NCI-H748 treated with DMSO at 0.1 percent for 48 hours (cell line): Measurements from ENCODE around the gene MTX1.
"Not testable (repeated sequence)": the region's sequence is repeated elsewhere in the genome, so short reads cannot be mapped to it uniquely, and the experiment has no call there.

ENCODE experiments used
- DNase-seq: peaks from one replicate; lab custom pipeline; 2025; lab: John Stamatoyannopoulos, UW

Gene MTX1

DNA sequence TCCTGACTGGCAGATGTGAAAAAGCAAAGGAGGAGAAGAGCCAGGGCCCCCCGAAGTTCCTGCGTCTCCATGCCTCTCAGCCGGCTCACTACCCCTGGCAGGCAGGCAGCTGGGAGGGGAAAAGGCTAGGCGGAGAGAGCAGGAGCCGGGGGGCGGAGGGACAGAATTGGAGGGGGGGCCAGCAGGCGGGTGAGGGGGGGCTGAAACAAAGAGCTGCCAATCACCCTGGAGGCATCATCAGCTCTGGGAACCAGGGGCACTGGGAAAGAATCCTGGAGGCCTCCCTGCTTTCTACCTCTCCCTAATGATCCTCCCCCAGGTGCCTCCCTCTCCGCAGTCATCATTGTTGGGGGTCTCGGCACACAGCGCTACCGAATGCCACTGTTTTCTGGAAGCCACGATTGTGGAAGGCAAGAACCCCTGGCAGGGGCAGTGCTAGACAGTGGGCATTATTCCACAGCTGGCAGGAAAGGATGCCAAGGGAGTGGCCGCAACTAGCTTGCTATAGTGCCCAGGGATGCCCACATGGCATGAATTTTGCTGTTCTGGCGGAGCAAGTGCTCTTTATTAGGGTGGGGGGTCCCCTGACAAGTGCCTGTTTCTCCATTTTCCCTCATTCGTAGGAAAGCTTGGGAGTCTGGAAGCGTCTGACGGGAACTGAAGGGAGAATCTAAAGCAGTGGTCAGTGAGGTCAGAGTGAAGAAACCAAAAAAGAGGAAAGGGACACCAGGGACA lies 522 bp upstream of the MTX1 start, which contains the start of gene THBS3:
Gene THBS3 (minus strand): TSS at position 92 of the 735 bp plus-strand sequence. CDS start 21 bp downstream, at position 71.
- peak; percentile 31 for DNase-seq

- no peak for DNase-seq
These were observed 822 bp downstream of the MTX1 start for GRCh38 chr1:155209312-155209721.

DNA sequence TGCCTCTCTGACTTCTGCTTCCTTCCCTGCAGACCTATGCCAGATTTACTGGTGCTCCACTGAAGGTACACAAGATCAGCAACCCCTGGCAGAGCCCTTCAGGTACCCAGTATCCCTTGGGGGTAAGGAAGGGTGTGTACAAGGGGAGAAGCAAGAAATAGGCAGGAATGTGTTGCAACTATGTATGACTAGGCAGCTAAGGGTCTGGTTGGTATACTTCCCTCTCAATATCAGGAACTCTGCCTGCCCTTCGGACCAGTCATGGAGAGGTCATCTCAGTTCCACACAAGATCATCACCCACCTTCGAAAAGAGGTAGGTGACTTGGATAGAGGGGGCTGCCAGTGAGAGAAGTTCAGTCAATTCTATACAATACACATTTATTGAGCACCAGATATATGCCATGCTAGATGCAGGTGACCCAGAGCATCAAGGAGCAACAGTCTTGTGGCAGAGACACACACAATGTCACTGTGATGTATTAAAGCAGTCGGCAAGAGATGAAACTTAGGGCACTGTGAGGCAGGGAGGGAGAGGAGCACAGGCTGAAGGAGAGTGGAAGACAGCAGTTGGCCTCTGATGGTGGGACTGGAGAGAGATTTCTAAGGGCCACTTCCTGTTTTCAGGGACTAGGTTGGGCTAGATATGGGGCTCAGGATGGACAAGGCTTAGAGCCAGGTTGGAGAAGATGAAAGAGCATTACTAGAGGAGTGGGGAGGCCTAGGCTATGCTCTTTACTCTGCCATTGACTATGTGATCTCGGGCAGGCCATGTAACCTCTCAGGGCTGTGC lies 2.0 kb downstream of the MTX1 start:
- DNase-seq = no peak

DNA sequence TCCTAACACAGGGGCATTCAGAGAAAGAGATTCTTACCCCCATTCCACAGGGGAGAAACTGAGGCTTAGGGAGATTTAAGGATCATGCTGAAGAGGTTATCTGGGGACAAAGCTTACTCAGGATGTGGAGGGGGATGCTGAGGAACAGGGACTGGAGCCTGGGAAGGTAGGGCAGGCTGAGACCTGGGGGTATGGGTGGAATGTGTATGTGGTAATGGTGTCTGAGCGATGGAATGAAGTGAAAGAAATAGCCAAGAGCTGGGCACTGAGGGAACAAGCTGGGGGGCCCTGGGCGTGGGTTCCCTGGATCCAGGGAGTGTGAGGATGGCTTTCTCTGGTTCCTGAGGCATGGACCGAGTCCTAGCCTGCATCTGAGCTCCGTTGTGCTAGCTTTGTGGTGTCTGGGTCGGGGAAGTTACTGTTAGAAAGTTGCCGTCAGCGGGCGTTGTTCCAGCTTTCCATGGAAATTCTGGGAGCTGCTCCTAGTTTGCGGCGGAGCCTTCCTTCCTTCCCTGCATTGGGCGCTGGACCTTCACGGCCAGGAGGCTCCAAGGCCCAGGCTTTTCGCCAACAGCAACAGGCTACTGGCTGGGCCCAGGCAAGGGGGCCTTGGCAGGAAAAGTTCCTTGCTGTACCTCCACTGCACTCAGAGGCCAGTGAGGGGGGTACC lies 3.0 kb downstream of the MTX1 start:
- not testable (repeated sequence) for DNase-seq

GRCh38 chr1:155212051-155212440 lies 3.6 kb downstream of the MTX1 start:
- DNase-seq = not testable (repeated sequence)

DNA sequence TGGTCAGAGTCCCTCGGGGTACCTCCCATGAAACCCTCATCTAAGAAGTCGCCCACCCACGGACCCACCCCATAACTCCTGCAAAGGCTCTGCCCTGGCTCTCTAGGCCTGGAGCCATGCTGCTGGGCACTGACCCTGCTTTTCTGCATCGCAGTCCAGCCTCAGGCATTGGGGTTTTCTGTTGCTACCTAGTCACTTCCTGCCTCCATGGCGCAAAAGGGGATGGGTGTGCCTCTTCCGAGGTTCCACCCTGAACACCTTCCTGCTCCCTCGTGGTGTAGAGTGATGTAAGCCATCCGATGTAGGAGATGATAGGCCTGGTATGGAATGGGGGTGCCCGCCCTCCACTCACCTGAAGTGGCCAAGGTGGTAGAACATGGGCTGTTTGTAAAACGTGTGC lies 6.2 kb downstream of the MTX1 start:
- DNase-seq = not testable (repeated sequence)

DNA sequence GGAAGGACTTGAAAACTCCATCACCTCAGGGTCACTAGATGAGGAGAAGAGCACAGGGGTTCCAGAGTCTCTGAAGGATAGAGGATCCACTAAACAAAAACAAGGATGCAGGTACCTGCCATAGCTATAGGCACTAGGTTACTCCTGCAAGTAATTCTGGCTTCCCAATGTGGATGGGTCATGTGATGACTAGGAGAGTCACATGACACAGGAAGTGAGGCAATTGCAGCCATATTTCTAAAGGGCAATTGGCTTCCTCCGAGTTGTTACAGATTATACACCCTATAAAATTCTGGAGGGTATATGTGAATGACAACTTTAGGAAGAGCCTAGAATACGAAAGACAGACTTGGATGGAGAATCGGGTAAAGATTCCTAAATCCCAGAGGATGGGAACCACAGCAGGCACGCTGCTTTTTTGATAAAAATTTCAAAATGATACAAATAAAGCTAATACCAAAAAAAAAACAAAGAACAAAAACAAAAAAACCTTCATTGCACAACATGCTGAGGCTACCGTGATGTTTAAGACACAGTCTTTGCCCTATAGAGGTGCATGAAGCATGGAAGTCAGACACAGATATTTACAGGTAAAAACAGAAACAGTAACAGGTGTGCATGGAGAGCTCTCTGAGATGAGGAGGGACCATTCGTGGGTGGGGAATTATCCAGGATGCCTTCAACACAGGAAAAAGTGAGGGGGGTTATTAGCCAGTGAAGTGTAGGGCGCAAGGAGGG lies 10.5 kb downstream of the MTX1 start:
- DNase-seq = peak; percentile 60

- DNase-seq = peak; percentile 6
These were observed 11.1 kb downstream of the MTX1 start for GRCh38 chr1:155219592-155220031.

DNA sequence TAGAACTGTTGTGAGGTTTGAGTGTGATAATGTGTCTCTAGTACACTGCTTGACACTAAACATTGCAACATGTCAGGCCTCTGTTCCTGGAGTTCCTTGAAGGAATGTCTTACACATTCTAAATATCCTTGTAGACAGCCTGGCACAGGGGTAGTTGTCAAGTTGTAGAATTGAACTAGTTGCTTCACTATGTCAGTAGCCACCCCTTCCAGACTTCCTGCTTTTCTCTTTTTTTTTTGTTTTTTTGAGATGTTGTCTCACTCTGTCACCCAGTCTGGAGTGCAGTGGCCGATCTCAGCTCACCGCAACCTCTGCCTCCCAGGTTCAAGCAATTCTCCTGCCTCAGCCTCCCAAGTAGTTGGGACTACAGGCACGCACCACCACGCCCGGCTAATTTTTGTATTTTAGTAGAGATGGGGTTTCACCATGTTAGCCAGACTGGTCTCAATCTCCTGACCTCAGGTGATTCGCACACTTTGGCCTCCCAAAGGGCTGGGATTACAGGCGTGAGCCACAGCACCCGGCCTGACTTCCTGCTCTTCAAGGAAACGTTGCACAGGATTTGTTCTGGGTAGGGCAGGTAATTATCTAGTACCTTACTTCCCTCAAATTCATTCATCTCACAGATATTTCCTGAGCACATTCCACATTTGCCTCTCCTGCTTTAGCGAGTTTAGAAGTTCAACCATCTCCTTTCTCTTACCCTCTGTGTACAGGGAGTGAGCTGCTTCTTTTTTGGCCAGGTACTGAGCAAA lies 11.9 kb downstream of the MTX1 start:
- DNase-seq = not testable (repeated sequence)

DNA sequence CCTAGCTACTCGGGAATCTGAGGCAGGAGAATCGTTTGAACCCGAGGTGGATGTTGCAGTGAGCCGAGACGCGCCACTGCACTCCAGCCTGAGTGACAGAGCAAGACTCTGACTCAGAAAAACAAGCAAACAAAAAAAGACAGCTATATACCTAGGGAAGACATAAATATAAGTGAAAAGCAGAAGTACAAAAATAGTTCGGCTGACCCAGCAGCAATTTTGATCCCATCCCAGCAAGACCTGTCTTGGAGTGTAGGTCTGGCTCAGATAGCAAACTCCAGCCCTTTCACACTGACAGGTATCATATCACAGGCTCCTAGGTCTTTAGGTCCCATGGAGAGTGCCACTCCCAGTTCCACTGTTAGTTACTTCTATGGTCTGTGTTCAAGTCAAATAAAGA lies 14.6 kb downstream of the MTX1 start:
- DNase-seq = no peak

- not testable (repeated sequence) for DNase-seq
These were observed 16.9 kb downstream of the MTX1 start for GRCh38 chr1:155225404-155225759.

DNA sequence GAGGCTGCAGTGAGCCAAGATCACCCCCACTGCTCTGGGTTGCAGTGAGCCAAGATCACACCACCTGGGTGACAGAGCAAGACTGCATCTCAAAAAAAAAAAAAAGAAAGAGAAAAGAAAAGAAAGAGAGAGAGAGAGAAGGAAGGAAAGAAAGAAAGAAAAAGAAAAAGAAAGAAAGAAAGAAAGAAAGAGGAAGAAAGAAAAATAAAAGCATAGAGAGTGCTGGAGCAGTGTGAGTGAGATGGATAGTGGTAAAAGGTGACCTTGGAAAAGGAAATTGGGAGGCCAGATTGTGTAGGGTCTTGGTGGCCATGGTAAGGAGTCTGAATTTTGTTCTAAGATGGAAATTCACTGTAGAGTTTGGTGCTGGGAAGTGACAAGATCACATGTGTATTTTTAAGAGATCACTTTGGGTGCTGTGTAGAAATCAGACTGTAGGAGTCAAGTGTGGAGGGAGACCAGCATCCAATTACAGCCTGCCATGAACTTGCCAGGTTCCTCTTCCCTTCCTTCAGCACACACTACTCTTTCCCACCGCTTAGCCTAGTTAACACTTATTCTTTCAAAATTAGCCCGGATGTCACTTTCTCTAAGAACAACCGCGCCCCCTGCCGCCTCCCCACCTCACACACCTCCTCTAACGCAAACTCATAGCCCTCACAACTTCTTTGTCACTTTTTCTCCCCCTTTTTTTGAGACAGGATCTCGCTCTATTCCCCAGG lies 17.9 kb downstream of the MTX1 start:
- peak; percentile 95 for DNase-seq

- peak; percentile 88 for DNase-seq
These were observed 18.4 kb downstream of the MTX1 start for GRCh38 chr1:155226910-155227260.

DNA sequence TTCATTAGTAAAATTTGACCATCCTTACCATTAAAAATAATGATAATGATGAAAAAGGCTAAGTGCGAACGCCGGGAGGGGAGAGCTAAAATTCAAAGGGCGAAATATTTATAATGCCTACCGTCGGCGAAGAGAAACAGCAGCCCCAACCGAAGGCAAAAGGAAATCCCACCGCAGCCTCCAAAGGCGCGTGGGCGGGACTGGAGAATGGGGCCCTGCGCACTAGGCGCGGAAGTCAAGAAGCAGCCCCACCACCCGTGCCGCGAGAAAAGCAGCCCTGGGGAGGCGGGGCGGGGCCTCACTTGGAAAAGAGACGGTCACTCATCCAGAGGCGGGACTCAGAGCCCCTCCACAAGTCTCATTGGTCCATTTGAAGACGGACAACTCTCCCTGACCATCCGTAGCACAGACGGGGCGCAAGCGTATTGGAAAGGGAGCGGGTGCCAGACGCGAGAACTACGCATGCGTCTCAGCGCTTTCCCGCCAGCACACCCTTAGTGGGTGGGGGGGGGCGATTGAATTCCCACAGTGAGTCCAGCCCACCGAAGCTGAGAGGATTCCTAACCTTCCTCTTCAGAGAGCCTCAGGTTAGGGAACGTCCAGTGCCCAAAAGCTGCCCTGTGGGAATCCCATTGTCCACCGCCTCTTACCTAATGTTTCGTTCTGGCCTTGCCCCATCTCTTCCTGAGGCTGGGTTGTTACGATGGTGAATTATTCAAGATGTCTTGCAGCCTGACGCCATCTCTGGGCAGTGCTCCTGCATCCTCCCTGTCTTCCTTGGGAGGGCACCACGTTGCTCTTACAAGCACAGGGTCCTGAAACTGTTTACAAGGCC lies 19.0 kb downstream of the MTX1 start:
- peak; percentile 100 for DNase-seq

DNA sequence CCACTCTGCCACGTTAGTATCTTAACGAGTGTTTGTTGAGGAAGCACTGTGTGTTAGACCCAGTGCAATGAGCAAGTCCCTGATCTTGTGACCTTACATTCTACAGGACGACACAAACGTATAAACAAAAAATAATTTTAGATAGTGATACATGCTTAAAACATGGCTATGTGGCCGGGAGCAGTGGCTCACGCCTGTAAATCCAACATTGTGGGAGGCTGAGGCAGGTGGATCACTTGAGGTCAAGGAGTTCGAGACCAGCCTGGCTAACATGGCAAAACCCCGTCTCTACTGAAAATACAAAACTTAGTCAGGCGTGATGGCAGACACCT lies 19.6 kb downstream of the MTX1 start:
- DNase-seq = no peak

GRCh38 chr1:155231302-155231701 lies 22.8 kb downstream of the MTX1 start:
- not testable (repeated sequence) for DNase-seq

DNA sequence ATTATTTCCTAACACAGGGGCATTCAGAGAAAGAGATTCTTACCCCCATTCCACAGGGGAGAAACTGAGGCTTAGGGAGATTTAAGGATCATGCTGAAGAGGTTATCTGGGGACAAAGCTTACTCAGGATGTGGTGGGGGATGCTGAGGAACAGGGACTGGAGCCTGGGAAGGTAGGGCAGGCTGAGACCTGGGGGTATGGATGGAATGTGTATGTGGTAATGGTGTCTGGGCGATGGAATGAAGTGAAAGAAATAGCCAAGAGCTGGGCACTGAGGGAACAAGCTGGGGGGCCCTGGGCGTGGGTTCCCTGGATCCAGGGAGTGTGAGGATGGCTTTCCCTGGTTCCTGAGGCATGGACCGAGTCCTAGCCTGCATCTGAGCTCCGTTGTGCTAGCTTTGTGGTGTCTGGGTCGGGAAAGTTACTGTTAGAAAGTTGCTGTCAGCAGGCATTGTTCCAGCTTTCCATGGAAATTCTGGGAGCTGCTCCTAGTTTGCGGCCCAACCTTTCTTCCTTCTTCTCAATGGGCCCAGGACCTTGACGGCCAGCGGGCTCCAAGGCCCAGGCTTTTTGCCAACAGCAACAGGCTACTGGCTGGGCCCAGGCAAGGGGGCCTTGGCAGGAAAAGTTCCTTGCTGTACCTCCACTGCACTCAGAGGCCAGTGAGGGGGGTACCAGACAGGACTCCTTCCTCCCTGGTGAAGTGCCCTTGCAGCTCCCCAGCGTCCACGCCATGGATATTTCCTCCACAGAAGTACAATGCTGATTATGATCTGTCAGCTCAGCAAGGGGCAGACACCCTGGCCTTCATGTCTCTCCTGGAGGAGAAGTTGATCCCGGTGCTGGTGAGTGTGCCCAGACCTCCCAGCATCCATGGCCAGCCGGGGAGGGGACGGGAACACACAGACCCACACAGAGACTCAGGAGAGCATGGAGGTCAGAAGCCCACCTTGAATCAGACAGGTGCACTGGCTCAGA lies 23.8 kb downstream of the MTX1 start:
- not testable (repeated sequence) for DNase-seq

DNA sequence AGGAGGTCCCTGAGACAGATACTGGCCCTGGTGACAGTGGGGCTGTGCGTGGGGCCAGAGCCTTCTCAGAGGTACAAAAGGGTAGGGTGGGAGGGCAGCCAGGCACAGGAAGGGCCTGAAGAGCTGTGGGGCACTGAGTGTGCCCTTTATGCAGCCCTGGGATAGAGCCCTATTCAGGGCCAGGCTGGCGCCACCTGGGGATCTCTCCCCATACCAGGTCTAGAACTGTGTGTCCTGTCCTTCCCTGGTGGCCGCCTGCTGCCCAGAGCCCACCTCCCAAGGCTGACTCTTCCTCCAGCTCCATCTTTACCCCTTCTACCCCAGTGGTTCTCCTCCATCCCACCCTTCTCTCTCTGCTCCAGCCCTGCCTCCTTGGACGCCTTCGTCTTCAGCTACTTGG lies 25.0 kb downstream of the MTX1 start:
- DNase-seq = not testable (repeated sequence)

- DNase-seq = not testable (repeated sequence)
These were observed 26.9 kb downstream of the MTX1 start for GRCh38 chr1:155235375-155235774.
